DND-41 (cell line): ENCODE results near the gene MACROD1.

Experiments
- CTCF ChIP-seq: IDR thresholded peaks from 2 replicates; pipeline ENCODE4 v1.5.1; 2012; ENCODE audit warnings: borderline replicate concordance, low read length, moderate library complexity, mild to moderate bottlenecking; ENCODE audit not compliant: poor library complexity, severe bottlenecking; ENCODE audit errors: extremely low read depth
- EZH2 ChIP-seq: IDR thresholded peaks from 3 replicates; pipeline ENCODE4 v1.6.1; 2012; ENCODE audit warnings: borderline replicate concordance, low read depth, mild to moderate bottlenecking, moderate library complexity, low read length, inconsistent platforms; ENCODE audit not compliant: severe bottlenecking

- TF ChIP-seq CTCF (no peak), EZH2 (no peak)
Measured at GRCh38 chr11:64026575-64027205, 139.2 kb downstream of the MACROD1 start.
